ENCODE data around the gene SMR3B.

SMR3B gene

GRCh38 chr4:70382691-70383181, at the start of gene SMR3B:
TSS of gene SMR3B (plus strand) at chr4:70383131. CDS start at chr4:70384511, 1,380 bp downstream.
- no peak for DNase-seq

- no peak for DNase-seq
Observed at GRCh38 chr4:70334681-70335080, 48.2 kb upstream of the SMR3B start, which contains the start of gene CABS1. TSS of gene CABS1 (plus strand) at chr4:70334981. CDS start at chr4:70335040, 59 bp downstream.

- no peak for DNase-seq
Observed at GRCh38 chr4:70336043-70336442, 46.9 kb upstream of the SMR3B start.

DNA sequence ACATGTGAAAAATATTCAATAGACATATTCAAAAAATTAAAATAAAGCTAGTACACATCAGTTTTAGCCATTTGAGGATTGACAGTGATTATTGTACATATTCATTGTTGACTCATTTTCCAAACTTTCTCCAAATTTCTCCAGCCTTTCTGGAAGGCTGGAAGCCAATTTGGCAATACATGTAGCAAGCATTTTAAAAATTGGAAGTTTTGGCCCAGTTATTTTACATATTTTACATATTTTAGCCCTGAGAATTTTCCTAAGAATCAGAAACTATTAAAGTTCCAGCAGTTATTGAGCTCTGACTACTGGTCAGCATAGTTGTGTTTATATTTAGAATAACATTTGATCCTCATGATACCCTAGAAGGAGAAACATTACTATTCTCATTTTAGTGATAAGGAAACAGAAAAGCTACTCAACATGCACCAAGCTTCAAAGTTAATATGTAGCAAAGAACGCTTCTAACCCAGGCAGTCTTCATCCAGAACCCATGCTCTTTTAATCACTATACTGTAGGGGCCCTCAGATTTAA, 45.0 kb upstream of the SMR3B start:
- DNase-seq: no peak

DNA sequence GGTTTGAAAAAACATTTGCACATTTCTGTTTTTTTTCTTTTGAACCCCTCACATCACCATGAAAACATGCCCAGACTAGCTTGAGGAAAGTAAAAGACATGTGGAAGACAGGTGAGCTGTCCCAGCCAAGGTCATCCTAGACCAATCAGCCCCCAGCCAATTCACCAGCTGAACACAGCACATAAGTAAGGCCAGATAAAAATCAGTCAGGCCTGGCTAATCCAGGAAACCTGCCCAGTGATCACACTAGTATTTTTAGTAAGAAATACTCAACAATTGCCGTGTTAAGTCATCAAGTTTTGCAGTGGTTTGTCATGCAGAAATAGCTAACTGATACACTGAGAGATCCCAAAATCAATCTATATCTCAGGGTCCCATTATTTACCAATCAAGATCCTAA, 26.7 kb upstream of the SMR3B start:
- no peak for DNase-seq

- no peak for DNase-seq
Observed at GRCh38 chr4:70359115-70359661, 23.7 kb upstream of the SMR3B start.

GRCh38 chr4:70360460-70360859, 22.5 kb upstream of the SMR3B start, which contains the start of gene SMR3A:
TSS of gene SMR3A (plus strand) at chr4:70360760. CDS start at chr4:70362116, 1,356 bp downstream.
- DNase-seq: no peak

GRCh38 chr4:70364002-70364401, 18.9 kb upstream of the SMR3B start:
- no peak for DNase-seq

DNA sequence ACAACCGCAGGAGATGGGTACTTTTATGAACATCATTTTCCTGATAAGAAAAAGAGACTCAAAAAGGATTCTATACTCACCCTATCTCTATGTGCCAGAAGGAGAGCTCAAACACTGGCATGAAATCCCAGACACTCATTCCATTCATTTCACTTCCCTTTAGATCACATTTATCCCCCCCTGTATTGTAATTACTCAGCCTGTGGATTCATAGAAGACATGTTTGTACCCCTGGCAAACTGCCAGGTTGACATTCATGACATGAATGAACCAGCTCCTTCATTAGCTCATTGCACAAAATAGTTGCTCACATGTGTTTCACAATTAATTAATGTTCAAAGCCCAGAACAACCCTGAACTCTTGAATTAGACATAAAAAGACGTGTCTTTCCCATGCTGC, 17.5 kb upstream of the SMR3B start:
- DNase-seq: no peak

DNA sequence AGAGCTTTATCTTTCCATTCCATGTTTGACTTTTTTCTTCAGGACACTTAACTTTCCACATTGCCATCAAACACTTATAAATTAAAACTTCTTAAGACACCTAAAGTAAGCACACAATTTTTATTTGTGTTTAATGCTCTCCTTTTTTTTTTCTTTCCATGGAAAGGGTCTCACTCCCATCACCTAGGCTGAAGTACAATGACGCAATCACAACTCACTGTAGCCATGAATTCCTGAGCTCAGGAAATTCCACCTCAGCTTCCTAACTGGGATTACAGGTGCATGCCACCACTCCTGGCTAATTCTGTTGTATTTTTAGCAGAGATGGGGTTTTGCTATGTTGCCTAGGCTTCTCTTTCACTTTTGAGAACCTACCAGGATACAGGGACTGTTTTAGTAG, 15.1 kb upstream of the SMR3B start:
- DNase-seq: no peak

DNA sequence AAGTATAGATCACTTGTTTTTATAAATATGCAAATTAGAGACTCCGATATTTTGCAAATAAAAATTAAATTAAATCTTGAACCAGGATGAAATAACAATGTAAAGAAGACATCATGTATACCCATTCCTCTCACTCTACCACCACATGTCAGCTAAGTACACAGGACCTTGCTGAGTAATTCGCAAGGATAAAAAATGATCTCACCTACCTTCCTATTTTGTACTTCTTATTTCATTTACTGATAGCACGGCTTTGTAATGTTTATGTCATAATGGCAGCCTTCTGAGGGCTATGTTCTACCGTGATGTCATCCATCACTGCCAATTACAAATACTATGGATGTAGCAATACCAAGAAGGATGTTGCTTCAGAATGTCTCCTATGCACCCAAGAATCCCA, 10.9 kb upstream of the SMR3B start:
- no peak for DNase-seq

DNA sequence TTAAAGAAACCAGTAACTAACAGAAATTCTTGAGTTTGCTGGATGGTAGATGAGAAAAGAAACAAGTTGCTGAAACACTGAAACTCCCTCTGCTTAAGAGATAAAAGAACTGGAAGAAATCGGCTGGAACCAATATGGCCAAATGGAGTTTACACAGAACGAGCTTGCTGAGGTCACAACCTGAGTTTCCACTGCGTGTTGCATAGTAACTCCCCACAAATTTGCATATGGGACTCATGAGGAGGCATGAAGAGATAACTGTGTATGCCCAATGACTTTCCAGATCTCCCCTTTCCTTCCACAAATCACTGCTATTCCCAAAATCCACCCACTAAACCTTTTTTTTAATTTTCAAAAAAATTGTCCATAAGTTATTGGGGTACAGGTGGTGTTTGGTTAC, 10.2 kb upstream of the SMR3B start:
- DNase-seq: no peak

GRCh38 chr4:70380578-70380977, 2.4 kb upstream of the SMR3B start:
- no peak for DNase-seq

DNA sequence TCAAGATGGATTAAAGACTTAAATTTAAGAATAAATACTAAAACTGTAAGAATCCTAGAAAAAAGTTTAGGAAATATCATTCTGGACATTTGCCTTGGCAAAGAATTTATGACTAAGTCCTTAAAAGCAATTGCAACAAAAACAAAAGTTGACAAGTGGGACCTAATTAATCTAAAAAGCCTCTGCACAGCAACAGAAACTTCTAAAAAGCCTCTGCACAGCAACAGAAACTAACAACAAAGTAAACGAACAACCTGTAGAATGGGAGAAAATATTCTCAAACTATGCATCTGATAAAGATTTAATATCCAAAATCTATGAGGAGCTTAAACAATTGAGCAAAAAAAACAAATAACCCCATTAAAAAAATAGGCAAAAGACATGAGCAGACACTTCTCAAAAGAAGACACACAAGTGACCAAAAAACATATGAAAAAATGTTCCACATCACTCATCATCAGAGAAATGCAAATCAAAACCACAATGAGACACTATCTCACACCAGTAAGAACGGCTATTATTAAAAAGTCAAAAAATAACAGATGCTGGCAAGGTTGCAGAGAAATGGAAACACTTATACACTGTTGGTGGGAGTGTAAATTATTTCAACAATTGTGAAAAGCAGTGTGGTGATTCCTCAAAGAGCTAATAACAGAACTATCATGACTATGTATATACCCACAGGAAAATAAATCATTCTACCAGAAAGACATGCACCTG, 9.3 kb downstream of the SMR3B start:
- no peak for DNase-seq

GRCh38 chr4:70397580-70397979, 14.6 kb downstream of the SMR3B start, which contains the start of gene OPRPN:
TSS of gene OPRPN (plus strand) at chr4:70397940. CDS start at chr4:70399286, 1,346 bp downstream.
- no peak for DNase-seq

- DNase-seq: no peak
Observed at GRCh38 chr4:70399319-70399718, 16.4 kb downstream of the SMR3B start.

DNA sequence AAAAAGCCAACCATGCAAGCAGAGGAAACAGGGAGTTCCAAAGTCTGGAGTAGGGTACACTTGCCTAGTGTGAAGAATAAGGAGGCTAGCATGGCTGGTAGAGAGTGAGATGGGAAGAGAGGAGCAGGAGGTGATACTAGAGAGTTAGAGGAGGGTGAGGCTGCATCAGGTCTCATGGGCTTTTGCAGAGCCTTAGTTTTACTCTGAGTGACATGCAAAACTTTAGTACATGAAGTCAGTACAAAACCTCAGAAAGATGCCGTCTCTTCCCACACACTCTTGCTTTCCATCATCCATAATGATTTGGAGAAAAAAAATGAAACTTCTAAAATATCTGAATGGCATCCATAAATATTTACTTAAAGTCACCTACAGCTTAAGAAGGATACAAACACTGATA, 19.8 kb downstream of the SMR3B start:
- DNase-seq: no peak

DNA sequence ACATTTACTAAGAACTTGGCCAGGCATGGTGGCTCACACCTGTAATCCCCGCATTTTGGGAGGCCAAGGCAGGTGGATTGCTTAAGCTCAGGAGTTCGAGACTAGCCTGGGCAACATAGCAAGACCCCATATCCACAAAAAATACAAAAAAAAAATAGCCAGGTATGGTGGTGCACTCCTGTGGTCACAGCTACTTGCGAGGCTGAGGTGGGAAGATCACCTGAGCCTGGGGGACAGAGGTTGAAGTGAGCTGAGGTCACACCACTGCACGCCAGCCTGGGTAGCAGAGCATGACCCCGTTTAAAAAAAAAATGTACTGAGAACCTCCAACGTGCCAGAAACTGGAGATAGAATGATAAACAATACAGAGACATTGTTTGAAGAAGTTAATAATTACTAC, 22.8 kb downstream of the SMR3B start:
- no peak for DNase-seq

- no peak for DNase-seq
Observed at GRCh38 chr4:70425306-70425705, 42.4 kb downstream of the SMR3B start.

DNA sequence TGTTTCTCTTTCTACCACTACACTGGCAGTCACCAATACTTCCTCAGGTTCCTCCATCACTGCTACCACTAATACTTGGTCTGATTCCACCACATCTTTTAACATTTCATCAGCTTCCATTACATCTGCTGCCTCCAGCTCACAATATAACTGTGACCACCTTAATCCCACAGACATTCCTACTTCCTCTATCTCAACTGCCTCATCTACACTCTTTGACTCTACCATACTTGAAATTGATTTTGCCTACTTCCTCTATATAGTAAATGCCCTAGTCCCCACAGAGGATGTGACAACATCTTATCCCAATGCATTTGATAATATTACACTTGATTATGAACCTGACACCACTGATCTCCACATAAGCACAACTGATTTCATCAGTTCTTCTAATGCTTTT, 43.9 kb downstream of the SMR3B start:
- DNase-seq: no peak

GRCh38 chr4:70437197-70437596, 54.3 kb downstream of the SMR3B start:
- no peak for DNase-seq
